Measurements from ENCODE around the gene ABCC3.

ABCC3 gene, protein sequence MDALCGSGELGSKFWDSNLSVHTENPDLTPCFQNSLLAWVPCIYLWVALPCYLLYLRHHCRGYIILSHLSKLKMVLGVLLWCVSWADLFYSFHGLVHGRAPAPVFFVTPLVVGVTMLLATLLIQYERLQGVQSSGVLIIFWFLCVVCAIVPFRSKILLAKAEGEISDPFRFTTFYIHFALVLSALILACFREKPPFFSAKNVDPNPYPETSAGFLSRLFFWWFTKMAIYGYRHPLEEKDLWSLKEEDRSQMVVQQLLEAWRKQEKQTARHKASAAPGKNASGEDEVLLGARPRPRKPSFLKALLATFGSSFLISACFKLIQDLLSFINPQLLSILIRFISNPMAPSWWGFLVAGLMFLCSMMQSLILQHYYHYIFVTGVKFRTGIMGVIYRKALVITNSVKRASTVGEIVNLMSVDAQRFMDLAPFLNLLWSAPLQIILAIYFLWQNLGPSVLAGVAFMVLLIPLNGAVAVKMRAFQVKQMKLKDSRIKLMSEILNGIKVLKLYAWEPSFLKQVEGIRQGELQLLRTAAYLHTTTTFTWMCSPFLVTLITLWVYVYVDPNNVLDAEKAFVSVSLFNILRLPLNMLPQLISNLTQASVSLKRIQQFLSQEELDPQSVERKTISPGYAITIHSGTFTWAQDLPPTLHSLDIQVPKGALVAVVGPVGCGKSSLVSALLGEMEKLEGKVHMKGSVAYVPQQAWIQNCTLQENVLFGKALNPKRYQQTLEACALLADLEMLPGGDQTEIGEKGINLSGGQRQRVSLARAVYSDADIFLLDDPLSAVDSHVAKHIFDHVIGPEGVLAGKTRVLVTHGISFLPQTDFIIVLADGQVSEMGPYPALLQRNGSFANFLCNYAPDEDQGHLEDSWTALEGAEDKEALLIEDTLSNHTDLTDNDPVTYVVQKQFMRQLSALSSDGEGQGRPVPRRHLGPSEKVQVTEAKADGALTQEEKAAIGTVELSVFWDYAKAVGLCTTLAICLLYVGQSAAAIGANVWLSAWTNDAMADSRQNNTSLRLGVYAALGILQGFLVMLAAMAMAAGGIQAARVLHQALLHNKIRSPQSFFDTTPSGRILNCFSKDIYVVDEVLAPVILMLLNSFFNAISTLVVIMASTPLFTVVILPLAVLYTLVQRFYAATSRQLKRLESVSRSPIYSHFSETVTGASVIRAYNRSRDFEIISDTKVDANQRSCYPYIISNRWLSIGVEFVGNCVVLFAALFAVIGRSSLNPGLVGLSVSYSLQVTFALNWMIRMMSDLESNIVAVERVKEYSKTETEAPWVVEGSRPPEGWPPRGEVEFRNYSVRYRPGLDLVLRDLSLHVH (N-terminal part only)

DNA sequence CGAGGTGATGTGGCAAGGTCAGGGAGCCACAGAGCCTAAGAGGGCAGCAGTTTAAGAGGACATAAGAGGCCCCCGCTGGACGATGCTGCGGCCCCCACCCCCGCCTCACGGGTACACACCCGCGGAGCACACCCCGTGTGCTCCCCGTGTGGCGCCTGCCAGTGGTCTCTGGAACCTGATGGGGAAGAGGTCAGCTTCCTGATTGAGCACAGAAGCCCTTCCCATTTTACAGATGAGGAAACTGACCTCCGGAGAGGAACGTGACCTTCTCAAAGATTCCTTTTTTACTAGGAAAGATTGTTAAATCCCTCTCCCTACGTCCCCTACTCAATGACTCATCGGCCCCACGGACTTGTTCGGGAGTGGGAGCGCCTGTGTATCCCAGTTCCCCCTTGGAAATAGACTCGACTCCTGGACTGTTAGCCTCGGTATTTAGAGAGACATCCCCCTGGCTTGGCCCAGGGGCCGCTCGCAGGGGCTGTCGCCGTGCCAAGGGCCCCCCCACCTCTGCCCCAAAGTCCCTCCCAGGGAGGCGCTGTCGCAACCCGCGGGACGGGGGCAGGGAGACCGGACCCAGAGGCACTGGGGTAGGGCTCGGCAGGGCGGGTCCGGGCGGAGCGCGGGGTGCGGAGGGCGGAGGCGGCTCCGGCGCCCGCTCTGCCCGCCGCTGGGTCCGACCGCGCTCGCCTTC lies at the start of gene ABCC3:
Gene ABCC3 (plus strand): TSS at position 658 of the 691 bp plus-strand sequence. CDS start 56 bp downstream, outside the sequence.
- no peak for DNase-seq

DNA sequence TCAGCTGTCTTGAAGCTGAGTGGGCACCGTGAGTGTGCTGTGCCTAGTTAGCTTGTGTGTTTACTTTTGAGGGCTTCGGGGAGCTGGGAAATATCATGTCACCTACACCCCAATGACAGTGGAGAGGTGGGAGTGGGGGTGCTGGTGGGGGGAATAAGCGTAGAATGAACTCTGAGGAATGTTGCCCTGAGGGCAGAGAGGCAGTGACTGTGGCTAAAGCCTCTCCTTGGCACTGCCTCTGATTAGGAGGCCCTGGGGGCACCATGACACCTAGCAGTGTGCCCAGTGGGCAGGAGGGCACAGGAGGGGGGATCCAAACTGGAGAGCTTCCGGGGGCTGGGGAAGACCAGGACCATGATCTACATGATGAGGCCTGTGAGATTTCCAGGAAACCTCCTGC lies 49.3 kb upstream of the ABCC3 start:
- DNase-seq = no peak

DNA sequence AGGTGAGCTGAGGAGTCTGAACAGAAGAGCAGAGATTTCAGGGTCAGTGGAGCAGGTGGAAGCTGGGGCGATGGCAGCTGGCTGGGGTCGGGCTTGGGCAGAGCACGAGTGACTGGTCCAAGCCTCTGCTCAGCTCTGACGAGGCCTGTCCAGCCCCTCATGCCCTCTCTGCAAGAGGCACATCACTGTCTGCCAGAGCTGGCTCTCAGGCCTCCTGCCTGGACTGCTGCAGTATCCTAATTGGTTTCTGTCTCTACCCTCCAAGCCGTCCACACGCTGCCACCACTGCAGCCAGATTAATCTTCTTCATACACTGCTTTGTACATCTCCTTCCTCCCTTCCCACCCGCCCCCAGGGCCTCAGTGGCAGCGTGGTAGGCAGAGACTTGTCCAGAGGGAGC lies 48.8 kb upstream of the ABCC3 start:
- DNase-seq = no peak

DNA sequence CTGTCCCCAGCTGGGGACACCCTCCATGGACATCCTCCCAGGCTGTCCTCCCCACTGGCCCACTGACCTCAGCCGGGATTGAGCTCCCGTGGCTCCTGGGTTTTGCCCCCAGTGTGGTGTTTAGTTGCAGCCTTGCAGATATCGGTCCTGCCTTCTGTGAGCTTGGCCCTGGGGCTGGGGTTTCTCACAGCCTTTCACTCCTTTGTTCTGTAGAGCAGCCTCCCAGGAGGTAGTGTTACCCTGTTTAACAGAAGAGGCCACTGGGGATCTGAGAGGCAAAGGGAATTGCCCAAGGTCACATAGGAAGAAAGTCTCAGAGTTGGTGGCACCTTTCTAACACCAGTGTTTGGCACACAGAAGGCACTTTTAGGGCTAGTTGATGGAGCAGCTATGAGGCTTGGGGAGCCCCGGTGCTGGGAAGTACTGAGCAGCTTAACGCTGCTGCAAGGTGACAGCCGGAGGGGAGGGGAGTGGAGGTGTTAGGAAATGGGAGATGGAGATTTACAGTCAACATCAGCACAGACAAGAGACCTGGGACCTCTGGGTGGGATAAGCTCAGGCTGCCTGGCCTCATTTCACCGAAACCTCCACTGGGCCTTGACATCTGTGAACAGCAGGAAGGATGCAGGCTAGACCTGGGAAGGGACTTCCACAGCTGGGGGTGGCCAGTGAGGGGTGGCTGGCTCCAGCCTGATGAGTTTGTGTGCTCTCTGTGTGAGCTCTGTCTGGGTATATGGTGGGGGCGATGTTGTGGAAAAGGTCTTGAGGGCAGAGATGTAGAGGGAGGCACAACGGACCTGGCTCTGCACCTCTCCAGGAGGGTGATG lies 48.0 kb upstream of the ABCC3 start:
- DNase-seq = no peak

DNA sequence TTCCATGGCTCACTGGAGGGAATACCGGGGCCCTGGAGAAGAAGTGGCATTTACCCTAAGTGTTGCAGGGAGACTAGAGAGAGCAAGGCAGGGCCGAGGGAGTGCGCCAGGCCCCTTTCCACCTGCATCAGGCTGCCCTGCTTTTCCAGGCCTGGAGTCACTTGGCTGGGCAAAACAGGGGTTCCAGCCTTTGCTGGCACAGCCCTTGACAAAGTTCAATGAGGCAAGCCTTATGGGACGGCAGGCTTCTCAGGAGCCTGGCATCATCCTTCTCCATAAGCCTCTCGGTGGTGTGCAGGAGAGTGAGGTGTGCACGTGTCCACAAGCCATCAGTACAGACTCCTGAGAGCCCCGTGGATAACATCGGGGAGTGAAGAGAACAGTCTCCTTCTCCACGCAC lies 47.1 kb upstream of the ABCC3 start:
- no peak for DNase-seq

DNA sequence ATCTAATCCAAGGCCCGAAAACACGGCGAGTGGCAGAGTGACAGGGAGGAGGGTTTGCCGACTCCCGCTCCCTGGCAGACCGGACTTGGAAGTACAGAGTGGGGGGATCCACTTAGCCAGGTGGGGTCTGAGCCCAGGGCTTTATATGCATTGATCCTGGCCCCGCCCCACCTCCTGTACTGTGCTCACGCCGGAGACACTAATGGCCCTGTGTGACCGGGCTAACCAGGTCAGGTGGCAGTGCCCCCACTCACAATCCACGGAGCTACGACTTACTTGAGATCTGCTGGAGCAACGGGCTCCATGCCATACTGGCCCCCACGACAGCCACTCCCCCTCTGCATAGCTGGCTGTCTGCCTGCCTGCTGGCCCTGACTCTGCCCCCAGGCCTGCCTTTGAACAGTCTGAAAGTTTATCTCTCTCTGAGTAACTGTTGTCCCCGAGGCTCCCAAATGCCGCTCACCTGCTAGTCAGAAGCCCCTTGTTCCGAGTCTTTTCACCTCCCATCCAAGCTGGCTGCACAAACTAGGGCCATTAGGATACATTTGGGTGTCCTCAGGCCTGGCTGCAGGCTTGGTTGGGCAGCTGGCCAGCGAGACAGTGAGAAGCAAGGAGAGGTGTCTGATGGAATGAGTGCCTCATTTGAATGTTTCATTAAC lies 46.2 kb upstream of the ABCC3 start:
- DNase-seq = no peak

DNA sequence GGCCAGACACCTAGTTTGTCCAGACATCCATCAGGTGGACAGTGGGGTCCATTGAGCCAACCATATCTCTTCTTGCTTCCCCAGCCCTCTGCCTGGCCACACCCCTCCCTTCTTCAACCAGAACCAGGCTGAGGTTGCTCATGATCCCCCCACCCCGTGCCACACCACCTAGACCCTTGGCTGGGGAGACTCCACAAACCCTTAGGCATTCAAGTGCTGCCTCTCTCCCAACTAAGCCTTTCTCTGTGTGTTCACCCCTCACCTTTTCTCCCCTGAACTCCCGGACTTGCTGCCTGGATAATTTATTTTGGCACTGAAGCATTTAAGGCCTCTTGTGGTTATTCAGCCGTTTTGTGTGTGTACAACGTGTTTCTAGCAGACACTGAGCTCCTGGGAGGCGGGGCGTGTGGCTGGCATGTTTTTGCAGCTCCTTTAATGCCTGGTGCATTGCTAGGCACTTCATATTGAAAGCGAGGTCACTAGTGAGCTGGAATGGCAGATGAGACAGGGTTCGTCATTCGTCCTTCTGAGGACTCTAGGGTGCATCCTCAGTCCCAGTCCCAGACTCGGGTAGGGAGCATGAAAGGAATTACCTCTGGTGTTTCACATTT lies 45.5 kb upstream of the ABCC3 start:
- DNase-seq = no peak

DNA sequence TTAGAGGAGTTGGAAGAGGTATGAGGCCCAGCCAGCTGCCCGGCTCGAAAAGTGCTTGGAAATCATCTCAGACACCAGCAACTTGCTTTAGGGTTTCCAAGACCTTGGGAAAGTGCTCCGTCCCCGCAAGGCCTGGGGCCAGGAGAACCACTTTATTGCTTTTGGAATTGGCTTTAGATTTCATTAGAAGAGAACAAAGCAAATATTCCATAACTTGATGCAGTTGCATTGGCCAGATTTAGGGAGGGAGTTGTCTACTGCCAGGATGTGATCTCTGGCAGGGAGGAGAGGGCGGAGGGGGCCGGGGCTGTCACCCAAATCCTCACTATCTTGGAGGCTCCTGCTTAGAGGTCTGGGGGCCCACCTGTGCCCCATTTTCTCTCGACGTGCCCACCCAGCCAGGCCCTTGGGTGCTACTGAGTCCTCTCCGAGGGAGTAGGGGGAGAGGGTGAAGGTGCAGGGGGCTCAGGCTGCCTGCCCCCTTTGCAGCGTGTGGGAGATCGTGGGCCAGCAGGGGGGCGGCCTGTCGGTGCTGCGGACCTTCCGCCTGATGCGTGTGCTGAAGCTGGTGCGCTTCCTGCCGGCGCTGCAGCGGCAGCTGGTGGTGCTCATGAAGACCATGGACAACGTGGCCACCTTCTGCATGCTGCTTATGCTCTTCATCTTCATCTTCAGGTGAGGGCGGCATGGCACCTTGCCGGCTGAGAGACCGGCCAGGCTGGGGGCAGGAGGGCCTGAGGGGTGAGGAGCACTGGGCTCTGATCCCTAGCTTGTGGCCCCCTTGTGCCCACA lies 43.5 kb upstream of the ABCC3 start:
- no peak for DNase-seq

DNA sequence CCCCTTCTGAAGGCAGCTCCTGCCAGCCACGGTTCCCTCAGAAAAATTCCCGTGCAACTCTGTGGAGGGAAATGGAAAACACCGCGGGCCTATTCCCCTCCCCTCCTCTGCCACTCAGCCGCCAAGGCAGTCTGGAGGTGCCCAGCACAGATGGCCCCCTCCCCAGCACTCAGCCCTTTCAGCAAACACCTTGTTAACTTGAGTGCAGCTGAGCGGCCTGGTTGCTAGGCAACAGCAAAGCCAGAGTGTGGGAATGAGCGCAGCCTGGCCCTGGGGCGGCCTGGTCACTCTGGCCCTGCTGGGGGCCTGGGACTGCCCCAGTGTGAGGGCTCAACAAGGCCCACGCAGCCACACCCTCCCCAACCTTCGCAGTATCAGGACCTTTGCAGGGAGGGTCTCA lies 41.4 kb upstream of the ABCC3 start:
- DNase-seq = no peak

DNA sequence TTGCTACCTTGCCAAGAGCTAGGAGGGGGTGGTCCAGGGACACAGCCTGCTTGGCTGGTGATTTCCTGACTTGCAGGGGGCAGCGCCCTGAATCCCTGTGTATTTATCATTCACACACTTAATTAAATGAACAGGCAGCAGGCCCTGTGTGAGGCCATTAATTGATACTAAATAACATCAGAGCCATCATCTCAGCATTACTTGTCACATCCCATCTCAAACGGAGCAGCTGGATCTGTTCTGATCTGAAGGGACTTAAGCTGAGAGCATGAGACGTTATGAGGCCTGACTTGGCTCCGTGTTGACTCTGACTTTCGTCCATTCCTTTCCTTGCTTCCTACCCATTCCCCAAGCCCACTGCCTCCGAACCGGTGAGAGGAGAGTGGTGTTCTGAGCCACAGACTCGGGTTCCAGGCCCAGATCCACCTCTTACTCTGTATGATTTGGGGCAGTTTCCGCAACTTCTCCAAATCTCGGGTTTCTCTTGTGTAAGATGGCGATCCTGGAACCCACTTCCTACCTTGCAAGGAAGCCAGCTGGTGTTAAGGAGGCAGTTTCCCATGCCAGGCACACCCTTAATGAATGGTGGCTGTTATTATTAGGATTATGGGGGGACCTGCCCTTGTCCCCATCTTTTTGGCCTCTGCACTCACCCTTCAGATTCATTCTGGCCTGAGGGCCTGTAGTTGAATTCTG lies 40.4 kb upstream of the ABCC3 start:
- no peak for DNase-seq

DNA sequence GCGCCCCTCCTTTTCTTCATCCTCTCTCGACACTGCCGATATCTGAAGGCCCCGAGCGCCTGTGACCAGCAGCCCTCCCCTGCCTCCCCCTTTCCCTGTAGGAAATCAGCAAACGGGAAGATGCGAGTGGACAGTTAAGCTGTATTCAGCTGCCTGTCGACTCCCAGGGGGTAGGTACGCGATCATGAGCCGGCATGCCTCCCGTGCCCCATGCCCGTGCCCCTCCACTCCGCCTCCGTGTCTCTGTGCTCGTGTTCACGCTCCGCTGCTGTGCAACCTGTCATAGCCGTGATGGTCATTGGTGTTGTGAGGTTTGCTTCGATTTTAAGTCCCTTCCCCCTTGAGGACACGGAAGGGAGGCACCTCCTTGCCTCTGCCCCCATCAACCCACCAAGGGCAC lies 39.8 kb upstream of the ABCC3 start:
- no peak for DNase-seq

DNA sequence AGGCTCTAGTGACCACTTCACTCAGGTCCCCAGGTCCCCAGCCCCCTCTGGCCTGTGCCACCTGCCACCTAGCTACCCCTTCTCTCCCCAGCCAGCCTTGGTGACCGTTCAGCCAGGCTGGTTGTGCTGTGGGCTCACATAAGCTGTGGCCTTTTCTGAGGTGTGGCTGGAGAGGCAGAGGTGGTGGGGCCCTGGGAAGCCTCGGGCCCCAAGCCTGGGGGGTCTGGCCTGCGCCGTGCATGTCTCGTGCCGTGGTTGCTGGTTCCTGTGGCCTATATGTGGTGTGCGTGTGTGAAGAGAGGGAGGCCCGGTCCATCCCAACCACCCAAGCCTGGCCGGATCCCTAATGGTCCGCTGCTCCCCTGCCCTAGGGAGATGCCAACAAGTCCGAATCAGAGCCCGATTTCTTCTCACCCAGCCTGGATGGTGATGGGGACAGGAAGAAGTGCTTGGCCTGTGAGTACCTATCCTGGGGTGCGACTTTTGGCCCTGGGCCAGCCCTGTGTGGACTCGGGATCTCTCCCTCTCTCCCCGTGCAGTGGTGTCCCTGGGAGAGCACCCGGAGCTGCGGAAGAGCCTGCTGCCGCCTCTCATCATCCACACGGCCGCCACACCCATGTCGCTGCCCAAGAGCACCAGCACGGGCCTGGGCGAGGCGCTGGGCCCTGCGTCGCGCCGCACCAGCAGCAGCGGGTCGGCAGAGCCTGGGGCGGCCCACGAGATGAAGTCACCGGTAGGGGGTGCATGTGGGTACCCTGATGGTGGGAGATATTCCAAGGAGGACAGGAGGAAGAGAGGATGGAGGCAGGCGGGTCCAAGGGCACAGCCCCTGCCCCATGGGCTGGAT lies 38.3 kb upstream of the ABCC3 start:
- no peak for DNase-seq

DNA sequence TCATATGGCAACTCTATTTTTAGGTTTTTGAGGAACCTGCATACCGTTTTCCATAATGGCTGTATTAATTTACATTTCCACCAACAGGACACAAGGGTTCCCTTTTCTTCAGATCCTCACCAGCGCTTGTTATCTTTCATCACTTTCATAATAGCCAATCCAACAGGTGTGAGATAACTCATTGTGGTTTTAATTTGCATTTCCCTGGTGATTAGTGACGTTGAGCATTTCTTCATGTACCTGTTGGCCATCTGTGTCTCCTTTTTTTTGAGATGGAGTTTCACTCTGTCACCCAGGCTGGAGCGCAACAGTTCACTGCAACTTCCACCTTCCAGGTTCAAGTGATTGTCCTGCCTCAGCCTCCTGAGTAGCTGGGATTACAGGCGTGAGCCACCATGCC lies 36.2 kb upstream of the ABCC3 start:
- no peak for DNase-seq

DNA sequence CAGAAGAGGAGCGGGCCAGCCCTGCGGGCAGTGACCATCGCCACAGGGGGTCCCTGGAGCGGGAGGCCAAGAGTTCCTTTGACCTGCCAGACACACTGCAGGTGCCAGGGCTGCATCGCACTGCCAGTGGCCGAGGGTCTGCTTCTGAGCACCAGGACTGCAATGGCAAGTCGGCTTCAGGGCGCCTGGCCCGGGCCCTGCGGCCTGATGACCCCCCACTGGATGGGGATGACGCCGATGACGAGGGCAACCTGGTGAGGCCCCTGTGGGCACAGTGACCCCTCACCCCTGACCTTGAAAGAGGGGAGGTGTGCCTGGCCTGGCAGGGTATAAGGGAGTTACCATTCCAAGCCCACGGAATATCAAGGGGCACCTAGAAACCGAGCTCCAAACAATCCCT lies 35.1 kb upstream of the ABCC3 start:
- no peak for DNase-seq

DNA sequence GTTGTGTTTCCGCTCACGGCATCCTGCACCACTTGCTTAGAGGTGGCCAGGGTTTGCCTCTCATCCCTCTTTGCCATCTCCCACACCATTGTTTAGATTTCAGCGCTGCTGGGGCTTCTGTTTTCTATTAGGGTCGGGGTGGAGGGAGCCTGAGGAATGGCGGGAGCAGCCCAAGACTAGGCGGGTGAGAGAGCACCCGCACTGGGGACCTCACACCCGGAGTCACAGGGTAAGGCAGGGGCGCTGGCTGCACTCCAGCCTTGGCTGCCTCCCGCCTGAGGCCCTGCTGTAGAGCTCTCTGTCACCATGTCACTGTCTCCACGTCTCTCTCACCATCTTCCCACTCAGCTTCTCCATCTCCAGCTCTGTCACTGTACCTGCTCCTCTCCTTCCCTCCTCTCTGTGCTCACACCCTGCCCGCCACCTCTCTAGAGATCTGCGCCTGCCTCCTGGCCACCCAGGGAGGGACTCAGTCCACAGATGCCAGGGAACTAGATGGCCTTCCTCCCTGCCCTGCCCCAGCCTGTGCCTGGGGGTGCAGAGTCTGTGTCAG lies 32.8 kb upstream of the ABCC3 start:
- no peak for DNase-seq

DNA sequence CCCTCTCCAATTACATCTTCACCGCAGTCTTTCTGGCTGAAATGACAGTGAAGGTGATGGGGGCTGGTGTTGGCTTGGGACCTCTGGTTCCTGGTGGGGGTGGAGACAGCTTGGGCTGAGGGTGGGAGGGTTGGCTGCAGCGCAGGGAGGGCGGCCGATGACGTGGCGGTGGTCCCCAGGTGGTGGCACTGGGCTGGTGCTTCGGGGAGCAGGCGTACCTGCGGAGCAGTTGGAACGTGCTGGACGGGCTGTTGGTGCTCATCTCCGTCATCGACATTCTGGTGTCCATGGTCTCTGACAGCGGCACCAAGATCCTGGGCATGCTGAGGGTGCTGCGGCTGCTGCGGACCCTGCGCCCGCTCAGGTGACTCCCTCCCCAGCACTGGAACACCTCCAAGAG lies 31.8 kb upstream of the ABCC3 start:
- no peak for DNase-seq

DNA sequence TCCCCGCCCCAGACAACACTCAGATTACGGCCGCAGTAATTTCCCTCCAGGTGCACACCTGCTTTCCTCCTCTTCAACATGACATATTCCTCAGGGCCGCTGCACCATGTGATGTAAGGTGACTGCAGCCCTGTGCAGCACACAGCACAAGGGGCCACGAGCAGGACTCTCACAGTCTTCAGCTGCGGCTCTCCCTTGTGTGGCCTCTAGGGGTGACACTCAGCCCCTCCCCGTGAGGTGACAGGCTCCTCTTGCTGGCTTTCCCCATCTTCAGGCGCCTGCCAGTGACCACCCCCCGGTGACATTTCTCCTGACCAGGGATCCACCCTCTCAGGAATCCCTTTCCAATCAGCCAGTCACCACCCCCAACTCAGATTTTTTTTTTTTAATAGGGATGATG lies 31.3 kb upstream of the ABCC3 start:
- no peak for DNase-seq

DNA sequence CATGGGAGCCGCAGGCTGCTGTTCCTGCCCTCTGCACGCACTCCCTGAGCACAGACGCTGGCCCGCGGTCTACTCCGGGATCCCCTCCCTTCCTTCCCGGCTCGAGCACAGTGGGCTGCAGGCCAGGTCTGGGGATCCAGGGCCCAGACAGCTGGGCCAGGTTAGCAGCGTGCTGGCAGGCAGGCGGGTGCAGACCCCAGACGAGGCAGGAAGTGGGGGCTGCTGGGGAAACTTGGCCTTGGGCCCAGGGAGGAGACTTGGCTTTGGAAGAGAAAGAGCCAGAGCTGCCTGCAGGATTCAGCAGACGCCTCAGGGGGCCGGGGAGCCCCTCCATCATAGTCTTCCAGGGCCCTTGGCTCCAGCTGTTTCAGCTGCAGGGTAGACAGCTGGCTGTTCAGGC lies 30.2 kb upstream of the ABCC3 start:
- no peak for DNase-seq
